ENCODE results near the gene BTBD6. TPM values are rescaled to one million over a fixed set of nuclear protein-coding genes. Genes with fewer than 3 reads are reported as not detected.
"Not testable (repeated sequence)": the region's sequence is repeated elsewhere in the genome, so short reads cannot be mapped to it uniquely, and the experiment has no call there.

The BTBD6 gene
- total RNA-seq, 1 donor from 2014 or later = 34.9 TPM

DNA sequence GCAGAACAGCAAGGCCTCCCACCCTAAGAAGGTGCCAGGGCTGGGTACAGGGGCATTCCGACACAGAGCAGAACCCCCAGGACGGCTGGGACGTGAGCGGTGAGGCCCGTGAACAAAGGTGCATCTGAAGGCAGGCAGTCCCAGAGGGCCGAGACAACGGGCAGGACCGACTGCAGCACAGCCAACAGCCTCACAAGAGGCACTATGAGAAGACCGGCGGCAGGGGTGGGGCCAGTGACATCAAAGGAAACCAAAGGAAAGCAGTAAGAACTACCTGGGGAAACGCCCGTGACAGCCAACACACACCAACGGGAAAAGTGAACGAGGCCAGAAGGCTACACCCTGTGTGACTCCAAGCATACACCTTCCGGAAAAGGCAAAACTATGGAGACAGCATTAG is 9.1 kb downstream of the BTBD6 start:
- DNase-seq (ENCODE audit: low spot score) = no peak
- intact Hi-C loops (cut with DNase I) = no loop called here

DNA sequence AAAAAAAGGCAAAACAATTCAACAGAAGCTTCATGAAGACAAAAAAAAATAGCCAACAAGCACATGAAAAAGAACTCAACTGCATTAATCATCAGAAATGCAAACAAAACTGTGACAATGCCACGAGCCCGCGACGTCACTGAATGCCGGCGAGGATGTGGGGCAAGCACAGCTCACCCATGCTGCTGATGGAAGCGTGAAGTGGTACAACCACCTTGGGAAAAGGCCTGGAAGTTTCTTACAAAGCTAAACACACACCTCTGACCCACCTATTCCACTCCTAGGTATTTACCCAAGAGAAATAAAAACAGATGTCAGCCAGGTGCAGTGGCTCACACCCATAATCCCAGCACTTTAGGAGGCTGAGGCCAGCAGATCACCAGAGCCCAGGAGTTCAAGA is 10.5 kb downstream of the BTBD6 start:
- intact Hi-C loops (cut with DNase I) = no loop called here

DNA sequence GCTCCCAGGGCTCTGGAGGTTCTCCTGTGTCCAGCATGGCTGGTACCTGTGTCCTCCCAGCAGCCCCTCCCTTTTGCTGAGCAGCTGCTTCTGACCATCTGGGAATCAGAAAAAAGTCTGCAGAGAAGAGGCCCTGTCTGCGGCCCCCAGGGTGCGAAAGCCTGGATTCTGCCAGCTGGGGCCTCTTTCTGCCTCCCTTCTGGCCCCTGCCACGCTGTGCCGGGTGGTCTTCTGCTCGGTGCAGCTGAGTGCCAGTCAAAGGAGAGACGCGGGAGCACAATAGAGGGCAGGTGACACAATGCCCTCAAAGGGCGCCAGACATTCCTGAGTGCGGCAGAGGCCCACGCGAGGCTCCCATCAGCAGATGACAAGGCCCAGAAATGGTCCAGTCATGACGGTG is 12.6 kb downstream of the BTBD6 start:
- no peak for DNase-seq (ENCODE audit: low spot score)
- intact Hi-C loops (cut with DNase I) = no loop called here

More for the DNA sequence above, 10.5 kb downstream of the BTBD6 start:
- no peak for DNase-seq (ENCODE audit: low spot score)

DNA sequence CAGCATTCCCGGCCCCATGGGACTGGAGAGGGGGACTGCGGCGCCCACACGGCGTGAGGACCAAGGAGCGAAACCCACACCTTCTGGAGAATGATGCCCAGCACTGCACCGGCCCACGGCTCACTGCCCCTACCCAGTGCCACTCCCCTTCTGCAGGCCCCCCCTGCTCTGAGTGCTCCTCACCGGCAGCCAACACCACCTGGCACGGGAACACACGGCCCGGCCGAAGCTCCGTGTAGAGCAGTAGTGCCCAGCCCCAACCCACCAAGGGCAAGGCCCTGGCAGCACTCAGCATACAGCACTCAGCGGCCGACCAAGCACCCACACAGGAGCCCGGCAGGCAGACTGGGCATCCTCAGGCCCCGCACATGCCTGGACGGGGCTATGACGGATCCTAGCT is 13.4 kb downstream of the BTBD6 start:
- no peak for DNase-seq (ENCODE audit: low spot score)
- intact Hi-C loops (cut with DNase I) = no loop called here

DNA sequence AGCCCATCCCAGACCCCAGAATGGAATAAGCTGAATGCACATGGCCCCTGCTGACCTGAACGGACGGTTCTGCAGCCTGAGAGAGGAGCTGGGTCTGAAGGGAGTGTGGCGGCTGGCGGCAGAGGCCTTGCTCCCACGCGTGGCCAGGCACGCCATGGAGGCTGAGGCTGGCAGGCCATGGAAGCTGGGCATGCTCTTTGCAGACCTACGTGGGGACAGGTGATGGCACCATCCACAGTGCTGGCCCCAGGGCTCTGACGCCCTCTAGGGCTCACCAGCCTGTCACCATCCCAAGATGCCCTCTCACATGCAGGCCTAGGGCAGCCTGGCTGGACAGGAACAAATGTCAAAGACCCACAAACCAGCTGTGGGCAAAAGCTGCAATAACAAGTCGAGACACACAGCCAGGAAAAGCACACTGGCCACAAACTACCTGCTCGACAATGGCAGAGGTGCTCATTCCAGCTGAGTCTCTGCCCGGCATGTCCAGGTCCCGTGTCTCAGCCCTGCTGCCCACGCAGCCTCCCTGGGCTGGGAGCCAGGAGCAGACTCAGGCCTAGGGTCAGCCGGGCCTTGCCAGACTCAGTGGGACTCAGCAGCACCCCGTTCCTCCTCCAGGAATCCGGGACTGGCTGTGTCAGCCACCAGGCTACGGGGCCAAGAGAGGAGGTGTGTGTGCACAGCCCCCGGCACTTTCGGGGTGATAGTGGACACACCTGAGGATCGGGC is 19.7 kb downstream of the BTBD6 start:
- intact Hi-C loops (cut with DNase I) = loop anchor here (5.0 kb wide), 1 partner anchor 66 kb away; no protein-coding TSS in a partner anchor
- no peak for DNase-seq (ENCODE audit: low spot score)

DNA sequence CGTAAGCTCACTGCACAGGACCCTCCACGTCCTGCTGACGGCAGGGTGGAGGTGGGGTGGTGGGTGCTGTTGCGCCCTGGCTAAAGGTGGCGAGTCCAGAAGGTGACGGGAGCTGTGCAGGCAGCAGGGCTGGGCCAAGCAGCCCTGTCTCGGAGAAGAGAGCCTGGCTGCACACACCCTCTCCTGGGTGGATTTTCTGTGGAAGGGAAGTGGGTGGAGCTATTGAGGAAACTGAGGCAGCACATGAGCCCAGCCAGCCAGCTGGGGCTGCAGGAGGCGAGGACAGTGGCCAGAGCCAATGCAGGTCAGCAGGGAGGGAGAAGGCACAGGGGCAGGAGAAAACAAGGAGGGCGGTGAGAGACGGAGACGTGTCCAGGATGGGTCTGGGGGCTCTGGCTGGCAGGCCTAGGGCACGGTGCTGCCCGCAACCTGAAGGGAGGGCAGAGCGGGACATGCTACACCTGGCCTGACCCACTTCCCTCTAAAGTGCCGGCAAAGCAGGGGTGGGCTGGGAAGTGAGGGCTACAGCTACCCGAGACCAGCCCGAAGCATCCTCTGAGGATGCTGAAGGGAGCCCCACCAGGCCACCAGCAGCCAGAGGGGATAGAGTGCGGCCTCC is 20.5 kb downstream of the BTBD6 start:
- intact Hi-C loops (cut with DNase I) = loop anchor here (5.0 kb wide), 1 partner anchor 67 kb away; no protein-coding TSS in a partner anchor
- DNase-seq (ENCODE audit: low spot score) = no peak

DNA sequence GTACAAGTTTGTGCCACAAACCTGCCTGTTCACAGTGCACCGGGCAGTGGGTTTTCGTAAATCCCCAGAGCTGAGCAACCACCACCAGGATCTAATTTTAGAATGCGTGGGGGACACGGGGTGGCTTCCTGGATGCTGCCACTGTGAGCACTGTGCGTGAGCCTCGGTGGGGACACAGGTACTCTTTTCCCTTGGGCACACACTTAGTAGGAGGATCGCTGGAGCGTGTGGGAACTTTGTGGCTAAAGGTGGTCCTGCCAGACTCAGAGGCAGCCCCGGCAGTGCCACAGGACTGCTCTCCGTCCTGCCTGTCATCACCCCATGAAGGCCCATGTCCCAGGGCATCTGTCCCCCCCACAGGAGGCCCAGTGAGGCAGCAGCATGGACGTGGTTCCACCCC is 21.1 kb downstream of the BTBD6 start:
- intact Hi-C loops (cut with DNase I) = loop anchor here (5.0 kb wide), 1 partner anchor 67 kb away; no protein-coding TSS in a partner anchor
- no peak for DNase-seq (ENCODE audit: low spot score)

DNA sequence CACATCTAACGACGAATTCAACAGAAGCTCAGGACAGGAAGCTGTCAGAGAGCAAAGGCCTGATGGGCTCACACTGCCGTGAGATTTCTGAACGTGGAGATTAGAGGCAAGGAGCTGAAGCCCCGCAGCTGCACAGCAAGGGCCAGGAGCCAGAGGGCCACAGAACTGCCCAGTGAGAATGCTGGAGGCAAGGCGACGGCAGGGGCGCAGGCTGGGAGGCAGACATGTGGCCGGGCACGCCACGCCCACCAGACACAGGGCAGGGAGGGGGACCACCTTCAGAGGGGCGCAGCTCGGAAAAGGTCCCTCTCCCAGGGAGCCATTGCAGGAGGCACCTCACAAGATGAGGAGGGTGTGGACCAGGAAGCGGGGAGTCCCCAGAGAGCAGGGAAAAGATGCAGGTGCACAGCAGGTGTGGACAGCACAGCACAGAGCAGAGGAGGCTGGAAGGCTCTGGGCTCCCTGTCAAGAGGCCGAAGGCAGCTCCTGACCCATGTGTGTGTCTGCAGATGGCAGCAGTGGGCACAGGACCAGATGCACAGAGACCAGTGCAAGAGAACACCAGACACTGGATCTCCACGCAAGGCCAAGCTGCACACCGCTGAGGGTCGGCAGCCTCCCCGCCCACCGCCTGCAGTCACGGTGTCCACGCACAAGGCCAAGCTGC is 23.0 kb downstream of the BTBD6 start:
- no peak for DNase-seq (ENCODE audit: low spot score)
- intact Hi-C loops (cut with DNase I) = no loop called here

DNA sequence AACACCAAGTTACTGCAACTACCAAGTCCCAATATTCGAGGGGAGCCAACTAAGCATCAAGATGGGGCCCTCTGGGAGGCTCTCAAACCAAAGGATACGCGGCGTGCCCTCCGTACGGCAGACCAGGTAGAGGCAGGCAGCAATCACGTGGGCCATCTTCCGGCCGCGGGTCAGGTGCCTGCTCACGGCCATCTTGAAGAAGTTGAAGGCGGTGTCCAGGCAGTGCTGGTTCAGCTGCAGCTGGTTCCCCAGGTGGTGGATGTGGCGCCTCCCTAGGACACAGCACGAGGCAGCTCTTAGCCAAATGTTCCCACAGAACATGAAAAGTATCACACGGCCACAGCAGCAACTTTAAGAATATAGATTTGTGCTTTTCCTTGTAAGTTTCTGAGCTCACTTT is 24.3 kb downstream of the BTBD6 start:
- no peak for DNase-seq (ENCODE audit: low spot score)
- intact Hi-C loops (cut with DNase I) = no loop called here

DNA sequence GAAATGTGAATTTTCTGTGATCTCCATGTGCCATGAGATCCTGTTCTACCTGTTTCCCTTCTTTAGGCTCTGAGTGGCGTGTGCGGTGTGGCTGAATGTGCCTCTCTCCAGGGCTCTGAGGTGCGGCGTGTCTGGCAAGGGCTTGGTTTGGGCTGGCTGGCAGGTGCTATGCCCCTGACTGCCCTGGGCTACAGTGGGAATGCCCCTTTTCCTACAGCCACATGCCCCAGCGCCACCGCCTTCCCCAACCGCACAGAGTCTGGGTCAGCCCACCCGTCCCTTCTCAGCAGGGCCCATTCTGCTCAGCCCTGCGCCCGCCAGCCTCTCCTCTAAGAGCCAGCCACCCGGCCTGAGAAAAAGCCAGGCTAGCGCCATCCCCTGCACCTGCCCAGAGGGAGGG is 24.7 kb downstream of the BTBD6 start:
- DNase-seq (ENCODE audit: low spot score) = no peak
- intact Hi-C loops (cut with DNase I) = no loop called here

DNA sequence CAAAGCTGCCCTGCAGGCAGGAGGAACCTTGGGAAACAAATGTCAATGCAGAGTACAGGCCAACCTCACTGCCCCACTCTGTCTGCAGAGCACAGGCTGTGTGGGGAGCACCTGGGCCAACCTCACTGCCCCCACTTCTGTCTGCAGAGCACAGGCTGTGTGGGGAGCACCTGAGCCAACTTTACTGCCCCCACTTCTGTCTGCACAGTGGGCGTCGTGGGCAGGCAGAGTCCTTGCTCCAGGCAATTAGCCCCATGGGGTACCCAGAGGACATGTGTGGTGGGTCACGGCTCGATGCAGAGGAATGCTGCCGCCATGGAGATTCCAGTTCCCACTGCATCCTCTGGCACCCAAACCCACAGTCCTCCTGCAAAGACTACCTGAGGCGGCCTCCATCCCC is 26.3 kb downstream of the BTBD6 start:
- intact Hi-C loops (cut with DNase I) = no loop called here
- DNase-seq (ENCODE audit: low spot score) = no peak

DNA sequence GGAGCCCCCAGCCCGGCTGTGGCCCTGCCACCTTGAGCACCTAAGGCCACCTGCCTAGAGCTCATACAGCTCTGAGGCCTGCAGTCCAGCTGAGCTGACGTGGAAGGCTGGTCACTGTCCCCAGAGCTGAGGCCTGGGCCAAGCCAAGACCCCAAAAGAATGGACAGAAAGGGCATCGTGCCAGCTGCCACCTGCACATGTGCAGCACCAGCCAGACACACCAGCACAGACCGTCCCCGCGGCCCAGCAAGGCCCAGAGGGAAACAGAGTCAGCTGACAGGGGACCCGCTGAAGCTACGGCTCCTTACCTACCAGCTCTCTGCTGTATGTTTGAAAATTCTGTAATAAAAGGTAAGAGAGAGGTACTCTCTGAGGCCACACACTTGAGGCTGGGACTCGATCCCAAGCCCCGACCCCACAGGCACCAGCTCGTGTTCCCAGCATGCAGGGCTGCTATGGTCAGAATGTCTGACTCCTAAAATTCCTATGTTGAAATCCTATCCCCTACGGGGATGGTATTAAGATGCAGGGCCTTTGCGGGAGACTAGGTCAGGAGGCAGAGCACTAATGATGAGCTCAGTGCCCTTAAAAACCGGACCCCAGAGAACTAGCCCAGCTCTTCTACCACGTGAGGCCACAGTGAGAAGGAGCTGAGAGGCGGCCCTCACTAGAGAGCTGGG is 27.1 kb downstream of the BTBD6 start:
- DNase-seq (ENCODE audit: low spot score) = no peak
- intact Hi-C loops (cut with DNase I) = no loop called here

DNA sequence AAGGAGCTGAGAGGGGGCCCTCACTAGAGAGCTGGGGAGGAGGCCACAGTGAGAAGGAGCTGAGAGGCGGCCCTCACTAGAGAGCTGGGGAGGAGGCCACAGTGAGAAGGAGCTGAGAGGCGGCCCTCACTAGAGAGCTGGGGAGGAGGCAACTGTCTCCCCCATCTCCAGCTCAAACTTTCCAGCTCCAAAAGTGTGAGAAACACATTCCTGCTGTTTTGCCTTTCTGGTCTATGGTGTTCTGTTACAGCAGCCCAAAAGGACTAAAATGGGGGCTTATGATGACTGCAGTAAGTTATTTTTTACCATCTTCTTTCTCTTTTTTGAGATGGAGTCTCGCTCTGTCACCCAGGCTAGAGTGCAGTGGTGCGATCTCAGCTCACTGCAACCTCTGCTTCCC is 29.1 kb downstream of the BTBD6 start:
- DNase-seq (ENCODE audit: low spot score); intact Hi-C loops (cut with DNase I): not testable (repeated sequence)

DNA sequence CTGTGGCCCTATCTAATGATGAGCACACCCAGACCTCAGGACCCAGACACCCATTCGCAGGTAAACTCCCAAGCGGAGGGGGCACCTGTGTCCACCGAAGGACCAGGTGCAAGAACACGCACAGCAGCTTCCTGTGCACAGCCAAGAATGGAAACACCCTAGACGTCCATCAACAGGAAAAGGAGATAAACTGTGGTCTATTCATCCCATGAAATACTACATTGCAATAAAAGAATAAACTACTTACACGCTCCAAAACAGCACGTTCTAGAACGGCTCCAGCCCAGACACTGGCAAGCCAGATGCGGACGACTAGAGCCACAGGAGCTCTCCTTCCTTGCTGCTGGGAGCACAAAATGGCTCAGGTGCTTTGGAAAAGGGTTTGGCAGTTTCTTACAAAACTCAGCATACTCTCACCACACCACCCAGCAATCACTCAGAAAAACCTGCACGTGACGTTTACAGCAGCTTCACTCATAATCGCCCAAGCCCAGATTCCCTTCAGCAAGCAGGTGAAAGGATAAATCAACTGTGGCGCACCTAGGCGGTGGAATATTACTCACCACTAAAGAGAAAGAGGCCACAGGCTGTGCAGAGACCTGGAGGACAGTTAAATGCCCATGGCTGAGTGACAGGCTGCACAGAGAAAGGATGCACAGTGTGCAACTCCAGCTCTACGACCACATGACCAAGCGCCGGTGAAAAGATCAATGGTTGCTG is 31.5 kb downstream of the BTBD6 start:
- intact Hi-C loops (cut with DNase I) = loop anchor here (5.0 kb wide), 2 partner anchors 78 to 188 kb away; no protein-coding TSS in a partner anchor

DNA sequence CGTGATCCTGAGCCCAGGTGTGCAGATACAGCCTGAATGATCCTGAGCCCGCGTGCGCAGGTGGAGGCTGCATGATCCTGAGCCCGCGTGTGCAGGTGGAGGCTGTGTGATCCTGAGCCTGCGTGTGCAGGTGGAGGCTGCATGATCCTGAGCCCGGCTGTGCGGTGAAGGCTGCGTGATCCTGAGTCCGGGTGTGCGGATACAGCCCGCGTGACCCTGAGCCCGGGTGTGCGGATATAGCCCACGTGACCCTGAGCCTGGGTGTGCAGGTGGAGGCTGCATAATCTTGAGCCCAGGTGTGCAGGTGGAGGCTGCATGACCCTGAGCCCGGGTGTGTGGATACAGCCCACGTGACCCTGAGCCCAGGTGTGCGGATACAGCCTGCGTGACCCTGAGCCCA is 32.2 kb downstream of the BTBD6 start:
- DNase-seq (ENCODE audit: low spot score) = no peak
- intact Hi-C loops (cut with DNase I) = loop anchor here (5.0 kb wide), 2 partner anchors 78 to 188 kb away; no protein-coding TSS in a partner anchor

More for the DNA sequence above, 31.5 kb downstream of the BTBD6 start:
- no peak for DNase-seq (ENCODE audit: low spot score)

DNA sequence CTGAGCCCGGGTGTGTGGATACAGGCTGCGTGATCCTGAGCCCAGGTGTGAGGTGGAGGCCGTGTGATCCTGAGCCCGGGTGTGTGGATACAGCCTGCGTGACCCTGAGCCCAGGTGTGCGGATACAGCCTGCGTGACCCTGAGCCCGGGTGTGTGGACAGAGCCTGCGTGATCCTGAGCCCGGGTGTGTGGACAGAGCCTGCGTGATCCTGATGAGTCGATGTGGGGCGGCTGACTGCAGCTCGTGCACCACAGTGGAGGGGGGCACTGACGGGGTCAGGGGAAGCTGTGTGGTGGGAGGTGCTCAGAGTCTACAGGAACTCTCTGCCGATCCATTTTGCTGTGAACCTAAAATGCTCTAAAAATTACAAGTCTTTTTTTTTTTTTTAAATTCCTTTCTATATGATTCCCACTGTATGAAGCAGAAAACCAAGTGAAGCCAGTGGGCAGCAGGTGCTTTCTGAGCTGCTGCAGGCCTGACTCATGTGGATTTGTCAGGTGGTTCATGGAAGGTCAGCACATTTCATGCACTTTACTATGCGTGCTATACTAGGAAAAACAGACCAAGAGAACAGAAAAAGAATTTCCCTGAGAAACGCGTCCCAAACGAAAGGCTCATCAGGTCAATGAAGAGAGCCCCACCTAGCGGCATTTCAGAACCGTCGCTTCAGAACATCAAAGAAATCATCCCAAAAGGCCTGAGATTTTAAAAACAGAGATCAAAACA is 33.2 kb downstream of the BTBD6 start:
- intact Hi-C loops (cut with DNase I) = loop anchor here (5.0 kb wide), 2 partner anchors 79 to 189 kb away; no protein-coding TSS in a partner anchor

DNA sequence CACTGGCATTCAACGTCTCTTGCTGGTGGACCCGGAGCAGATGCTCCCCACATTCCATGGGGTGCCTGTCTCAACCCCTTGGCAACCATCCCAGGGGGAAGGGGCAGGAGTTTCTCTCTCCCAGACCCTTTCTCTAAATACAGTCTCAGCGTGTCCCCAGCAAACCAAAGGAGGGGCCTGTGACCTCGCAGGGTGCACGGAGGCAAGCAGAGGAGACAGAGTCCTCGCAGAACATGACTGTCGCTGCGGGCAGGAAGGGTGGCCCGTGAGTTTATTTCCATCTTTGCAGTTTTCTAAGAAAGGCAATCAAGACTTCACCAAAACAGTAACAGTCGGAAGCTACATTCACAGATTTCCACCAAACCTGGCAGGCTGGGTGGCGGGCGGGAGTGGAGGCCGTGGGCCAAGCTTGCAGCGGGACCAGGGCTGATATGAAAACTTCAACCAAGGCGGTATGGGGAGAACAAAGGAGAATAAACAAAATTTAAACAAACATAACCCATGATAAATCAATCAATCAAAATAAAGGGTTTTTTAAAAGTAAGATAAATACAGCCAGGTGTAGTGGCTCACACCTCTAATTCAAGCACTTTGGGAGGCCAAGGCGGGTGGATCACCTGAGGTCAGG is 33.9 kb downstream of the BTBD6 start:
- no peak for DNase-seq (ENCODE audit: low spot score)
- intact Hi-C loops (cut with DNase I) = loop anchor here (5.0 kb wide), 2 partner anchors 80 to 190 kb away; no protein-coding TSS in a partner anchor

More for the DNA sequence above, 33.2 kb downstream of the BTBD6 start:
- no peak for DNase-seq (ENCODE audit: low spot score)

DNA sequence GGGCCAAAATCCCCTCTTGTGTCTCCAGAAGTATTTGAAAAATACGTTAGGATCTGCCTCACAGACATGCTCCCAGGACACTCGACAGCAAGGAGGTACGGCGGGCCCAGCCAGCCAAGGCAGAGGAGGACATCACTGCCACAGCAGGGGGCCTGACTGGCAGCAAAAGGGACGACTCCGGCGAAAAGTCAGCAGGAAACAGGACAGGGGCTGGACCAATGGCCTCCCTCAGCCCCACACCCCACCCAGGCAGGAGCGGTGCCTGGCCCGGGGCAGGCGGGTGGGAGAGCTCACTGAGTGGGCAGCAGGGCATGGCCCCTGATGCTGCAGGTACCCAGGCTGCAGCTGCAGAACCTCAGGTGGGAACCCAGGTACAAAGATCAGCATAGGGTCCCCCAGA is 34.7 kb downstream of the BTBD6 start:
- DNase-seq (ENCODE audit: low spot score) = no peak
- intact Hi-C loops (cut with DNase I) = loop anchor here (5.0 kb wide), 2 partner anchors 81 to 191 kb away; no protein-coding TSS in a partner anchor
